ENCODE results near the gene SF3B6.

The SF3B6 gene

DNA sequence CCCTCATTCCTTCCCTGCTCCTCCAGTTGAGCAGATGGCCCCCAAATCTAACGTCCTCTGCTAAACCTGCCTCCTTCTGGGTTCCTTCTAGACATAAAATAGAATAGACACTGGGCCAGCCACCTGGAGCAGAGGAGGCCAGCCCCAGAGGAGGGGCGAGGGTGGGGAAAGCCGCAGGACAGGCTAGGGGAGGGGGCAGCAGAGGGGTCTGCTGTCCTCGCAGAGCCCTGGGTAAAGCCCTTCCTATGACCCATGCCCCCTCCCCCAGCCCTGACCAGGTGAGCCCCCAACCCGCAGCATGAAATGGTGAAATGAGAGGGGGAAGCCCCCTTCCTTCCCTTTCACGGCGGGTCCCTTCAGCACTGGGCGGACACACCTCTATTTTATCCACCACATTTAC lies 58.4 kb downstream of the SF3B6 start:
- no peak for DNase-seq

All from NCI-H2029 (cell line).